ENCODE measurements around the gene GNG13.

GNG13 gene

DNA sequence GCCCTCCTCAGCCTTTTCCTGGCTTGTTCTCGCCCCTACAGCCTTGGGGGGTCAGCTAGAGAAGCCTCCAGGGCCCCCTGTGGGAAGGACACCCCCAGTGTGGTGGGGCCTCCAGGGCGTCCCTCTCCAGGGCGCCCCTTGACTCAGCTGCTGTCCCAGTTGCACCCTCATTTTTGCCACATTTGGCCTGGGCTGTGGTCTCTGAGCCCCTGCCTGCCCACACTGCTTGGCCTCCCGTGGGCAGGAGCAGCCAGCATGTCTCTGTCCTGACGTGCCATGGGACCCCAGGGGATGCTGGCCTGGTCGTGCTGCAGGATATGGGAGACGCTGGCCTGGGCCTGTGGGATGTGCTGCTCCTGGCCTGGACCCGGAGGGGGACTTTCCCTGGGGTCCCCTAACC, 7.1 kb downstream of the GNG13 start:
- DNase-seq = no peak

DNA sequence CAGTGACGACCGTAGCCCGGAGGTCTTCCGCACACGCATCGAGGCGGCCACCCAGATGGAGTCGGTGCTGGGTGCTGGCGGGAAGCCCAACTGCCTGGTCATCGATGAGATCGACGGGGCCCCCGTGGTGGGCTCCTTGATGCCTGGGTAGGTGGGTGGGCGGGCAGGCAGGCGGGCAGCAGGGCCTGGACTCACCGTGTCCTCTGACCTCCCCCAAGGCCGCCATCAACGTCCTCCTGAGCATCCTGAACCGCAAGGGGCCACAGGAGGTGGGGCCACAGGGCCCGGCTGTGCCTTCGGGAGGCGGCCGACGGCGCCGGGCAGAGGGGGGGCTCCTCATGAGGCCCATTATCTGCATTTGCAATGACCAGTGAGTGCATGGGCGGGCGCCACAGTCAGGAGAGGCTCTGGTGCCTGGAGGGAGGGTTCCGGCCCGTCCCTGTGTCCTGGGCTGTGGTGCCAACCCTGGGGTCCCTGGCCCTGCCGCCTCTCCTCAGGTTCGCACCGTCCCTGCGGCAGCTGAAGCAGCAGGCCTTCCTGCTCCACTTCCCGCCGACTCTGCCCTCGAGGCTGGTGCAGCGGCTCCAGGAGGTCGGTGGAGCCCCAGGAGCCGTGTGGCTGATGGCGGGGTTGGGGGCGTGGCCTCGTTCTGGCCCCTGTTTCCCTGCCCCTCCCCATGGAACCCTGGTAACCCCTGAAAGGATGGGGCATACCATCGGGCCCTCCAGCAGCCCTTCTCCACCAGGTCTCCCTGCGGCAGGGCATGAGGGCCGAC, 8.1 kb downstream of the GNG13 start:
- no peak for DNase-seq

DNA sequence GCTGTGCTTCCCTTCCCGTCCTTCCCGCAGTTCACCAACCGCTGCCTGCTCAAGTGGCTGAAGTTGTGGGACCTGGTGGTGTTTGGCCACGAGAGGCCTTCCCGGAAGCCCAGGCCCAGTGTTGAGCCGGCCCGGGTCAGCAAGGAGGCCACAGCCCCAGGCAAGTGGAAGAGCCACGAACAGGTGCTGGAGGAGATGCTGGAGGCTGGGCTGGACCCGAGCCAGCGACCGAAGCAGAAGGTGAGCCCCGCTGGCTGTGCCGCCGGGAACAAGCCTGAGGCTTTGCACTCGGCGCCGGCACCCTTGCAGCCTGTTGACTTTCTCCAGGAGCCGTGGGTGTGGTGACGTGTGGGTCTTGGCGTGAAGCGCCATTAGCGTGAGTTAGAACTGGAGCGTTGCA, 9.4 kb downstream of the GNG13 start:
- DNase-seq = no peak

DNA sequence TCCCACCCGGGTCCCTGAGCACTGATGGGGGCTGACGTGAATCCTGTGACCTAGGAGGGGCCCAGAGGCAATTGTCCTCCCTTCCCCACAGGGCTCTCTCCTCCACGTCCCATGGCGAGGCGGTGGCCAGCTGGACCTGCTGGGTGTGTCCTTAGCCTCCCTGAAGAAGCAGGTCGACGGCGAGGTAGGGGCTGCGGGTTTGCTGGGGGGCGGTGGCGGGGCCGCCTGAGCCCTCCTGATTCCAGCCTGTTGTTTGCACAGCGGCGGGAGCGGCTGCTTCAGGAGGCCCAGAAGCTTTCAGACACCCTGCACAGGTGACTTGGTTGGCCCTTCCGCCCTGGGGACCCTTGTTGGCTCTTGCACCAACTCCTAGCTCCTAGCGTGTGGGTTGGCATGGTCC, 10.4 kb downstream of the GNG13 start:
- no peak for DNase-seq

DNA sequence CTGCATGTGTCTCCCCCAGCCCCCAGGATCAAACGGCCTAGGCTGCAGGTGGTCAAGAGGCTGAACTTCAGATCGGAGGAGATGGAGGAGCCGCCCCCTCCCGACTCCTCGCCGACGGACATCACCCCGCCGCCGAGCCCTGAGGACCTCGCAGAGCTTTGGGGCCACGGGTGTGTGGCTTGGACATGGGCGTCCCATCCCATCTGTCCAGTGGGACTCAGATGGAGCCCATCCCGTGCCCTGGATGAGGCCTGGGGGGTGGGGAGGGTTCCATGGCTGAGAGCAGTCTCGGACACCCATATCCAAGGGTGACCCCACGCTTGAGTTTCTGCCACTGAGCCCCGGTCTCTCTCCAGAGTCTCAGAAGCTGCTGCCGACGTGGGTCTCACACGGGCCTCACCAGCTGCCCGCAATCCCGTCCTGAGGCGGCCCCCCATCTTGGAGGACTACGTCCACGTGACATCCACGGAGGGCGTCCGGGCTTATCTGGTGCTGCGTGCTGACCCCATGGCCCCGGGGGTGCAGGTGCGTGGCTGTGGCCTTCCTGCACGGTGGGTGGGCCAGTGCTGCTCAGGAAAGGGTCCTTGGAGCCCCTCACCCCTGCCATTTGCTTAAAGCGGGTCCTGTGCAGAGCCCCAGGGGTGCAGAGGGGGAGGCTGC, 11.2 kb downstream of the GNG13 start:
- no peak for DNase-seq

DNA sequence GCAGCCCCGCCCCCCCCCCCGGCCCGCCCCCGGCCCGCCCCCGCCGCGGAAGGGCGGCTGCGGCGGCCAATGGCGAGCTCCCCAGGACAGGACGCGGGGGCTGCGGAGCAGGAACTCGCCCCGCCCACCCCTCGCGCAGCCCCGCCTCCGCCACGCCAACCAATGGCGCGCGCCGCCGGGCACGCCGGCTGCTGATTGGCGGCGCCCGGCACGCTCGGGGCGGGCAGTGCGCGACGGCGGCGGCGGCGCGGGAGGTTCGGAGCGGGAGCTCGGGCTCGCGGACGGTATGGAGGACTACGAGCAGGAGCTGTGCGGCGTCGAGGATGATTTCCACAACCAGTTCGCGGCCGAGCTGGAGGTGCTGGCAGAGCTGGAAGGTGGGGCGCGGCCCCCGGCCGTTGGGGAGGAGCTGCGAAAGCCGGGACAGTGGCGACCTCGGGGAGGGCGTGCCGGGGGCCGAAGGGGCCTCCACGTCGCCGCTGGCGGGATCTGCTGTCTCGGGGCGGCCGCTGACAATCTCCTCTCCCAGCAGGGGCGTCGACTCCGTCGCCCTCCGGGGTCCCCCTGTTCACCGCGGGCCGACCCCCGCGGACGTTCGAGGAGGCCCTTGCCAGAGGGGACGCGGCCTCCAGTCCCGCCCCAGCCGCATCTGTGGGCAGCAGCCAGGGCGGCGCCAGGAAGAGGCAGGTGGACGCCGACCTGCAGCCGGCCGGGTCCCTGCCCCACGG, 12.0 kb downstream of the GNG13 start, which contains the start of gene CHTF18:
TSS of gene CHTF18 (plus strand) at position 222 of the 728 bp plus-strand sequence. CDS start at position 287, 65 bp downstream.
- peak; percentile 90 to 95 (median 92) for DNase-seq

DNA sequence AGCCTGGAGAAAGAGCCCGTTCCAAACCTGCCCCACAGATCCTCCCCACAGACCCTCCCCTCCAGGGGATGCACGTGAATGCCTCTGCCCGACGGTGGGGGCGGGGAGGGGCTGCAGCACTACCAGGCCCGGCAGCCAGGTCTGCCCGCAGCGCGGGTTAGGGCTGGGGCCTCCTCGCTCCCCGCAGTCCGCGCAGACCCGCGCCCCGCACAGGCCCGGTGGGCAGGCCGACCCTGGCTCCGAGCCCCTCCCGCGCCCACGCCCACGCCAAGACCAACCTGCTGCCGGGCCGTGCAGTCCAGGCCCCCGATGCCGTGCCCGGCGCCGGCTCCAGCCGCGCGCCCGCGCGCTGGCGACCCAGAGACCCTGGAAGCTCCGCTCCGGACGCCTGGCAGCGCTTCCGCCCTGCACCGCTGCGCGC, 12.5 kb downstream of the GNG13 start, which contains the start of gene RPUSD1:
TSS of gene RPUSD1 (minus strand) at position 404 of the 421 bp plus-strand sequence. CDS start 644 bp downstream, outside the sequence.
- no peak for DNase-seq

DNA sequence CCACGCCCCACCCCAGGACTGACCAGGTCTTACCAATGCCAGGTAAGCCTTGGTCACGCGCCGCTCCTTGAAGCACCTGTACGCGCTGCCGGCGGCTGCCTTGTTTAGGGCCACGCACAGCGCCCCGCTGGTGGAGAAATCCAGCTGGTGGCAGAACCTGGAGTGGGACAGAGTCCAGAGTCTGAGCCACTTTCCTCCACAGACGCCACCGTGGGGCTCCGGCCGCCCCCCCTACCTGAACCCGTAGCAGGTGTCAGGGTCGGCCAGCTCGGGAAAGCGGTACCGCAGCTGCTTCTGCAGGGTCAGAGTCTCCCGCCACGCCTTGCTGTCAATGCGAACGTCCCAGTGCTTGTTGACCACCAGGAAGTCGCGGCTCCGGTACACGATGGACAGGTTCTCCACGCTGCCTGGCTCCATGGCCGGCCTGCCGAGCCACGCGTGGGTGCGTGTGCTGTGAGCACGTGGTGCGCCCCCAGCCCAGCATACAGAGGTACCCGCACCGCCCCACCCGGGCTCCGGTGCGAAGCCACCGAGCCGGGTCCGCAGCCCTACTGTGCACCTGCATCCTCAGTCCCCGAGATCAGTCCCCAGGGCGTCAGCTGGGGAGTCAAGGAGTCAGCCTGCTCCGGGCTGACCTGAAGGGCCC, 13.1 kb downstream of the GNG13 start:
- DNase-seq = no peak

DNA sequence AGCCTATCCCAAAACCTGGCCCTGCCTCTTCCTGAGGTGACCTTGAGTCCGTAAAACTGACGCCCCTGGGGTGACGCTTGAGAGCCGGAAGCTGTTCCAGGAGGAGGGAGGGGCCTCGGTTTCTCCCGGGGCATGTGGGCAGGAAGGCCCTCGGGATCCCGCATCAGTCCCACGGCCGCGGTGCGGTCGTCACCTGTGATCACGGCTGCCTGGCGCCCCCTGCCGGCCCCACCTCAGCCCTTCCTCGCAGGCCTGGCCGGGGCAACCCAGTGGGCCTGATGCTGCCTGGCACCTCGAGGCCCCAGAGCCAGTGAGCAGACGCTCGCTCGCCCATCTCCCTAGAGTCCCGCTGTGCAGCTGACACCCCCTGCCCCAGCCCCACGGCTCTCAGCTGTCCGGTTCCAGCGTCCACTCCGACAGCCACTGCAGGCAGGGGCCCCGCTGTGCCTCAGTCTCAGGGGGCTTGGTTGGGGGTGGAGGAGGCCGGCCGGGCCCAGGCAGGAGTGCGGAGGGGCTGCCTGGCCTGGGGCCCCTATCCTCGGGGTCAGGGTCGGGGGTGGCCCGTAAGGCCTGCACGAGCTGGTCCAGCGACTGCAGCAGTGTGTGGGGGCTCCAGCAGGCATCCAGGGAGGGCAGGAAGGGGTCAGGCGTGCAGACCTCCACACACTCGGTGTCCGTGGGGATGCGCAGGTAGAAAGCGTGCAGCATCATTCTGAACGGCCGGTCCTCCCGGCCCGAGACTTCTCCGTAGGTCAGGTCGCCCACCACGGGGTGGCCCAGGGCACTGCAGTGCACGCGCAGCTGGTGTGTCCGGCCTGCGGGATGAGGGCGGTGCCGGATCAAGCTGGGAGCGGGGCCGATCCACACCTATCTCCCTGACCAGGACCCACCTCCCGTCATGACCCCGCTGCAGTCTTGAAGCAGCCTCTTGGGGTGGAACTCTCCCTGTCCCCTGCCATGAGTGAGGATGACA, 14.7 kb downstream of the GNG13 start:
- DNase-seq = peak; percentile 29 to 76 (median 62)

DNA sequence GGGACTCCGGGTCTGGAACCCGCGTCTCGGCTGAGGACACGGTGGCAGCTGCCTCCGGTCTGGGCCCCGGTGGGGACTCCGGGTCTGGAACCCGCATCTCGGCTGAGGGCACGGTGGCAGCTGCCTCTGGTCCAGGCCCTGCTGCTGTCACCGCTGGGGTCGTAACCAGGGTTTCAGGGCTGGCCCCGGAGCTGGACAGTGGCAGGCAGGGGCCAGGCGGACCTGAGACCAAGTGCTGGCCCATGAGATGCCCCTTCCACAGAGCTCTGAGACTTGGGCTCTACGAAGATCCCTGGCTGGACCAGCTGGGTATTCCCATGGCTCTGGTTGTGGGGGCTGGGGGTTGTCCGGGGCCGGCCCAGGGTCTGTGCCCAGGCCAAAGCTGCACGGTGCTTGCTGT, 16.1 kb downstream of the GNG13 start:
- no peak for DNase-seq

DNA sequence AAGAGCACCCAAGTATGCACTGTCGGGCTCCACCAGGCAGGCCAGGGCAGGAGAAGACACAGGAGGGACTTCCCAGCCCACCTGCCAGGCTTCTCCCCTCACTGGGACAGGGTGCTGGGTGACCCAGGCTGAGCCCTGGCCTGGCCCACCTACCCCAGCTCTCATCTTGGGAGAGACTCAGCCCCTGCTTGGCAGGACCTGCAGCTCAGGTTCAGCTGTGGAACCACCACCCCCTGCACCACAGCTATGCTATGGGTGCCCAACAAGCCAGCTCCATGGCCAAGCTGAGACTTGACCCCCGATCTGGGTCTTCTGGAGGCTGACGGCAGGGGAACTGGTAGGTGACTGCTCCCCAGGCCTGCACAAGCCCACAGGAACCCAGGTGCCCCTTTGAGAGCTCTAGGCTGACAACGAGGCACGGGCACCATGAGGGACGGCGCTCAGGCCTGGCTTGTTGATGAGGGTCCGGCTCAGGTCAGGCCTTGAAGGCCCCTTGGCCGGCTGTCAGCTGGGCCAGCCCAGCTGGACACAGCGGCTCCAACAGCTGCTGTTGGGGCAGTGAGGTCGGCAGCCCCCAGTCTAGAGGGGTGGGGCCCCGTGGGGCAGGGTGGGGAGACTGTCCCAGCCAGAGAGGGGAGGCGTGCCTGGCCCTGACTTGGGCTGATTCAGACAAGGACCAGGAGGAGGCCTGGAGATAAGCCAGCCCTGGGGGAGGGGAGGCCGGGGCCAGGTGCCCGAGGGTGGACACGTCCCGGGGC, 17.0 kb downstream of the GNG13 start:
- DNase-seq = no peak

DNA sequence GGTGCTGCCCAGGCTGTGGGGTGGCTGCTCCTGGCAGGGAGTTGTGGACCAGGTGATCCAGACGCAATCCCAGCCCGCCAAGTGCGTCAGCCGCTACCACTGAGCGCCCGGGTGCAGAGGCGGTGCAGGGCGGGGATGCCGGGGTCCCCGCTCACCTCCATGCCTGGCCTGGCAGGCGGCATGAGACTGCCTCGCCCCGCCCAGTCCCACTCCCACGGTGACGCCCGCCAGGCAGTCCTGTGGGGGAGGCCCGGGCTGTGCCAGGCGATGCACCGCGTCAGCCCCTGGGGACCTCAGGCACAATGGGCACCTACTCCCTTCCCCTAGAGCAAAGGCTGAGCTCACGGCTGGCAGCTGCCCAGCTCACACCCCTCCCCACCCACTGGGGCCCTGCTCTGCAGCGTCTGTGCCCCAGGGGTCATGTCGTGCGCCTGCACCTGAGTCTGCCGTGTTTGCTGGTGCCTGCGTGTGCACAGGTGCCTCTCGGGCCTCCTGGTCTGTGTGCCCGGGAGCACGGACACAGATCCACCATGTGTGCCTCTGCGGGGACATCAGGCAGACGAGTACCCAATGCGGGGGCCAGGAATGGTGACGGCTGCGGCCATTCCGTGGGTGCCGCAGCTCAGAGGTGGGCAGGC, 17.6 kb downstream of the GNG13 start:
- no peak for DNase-seq

DNA sequence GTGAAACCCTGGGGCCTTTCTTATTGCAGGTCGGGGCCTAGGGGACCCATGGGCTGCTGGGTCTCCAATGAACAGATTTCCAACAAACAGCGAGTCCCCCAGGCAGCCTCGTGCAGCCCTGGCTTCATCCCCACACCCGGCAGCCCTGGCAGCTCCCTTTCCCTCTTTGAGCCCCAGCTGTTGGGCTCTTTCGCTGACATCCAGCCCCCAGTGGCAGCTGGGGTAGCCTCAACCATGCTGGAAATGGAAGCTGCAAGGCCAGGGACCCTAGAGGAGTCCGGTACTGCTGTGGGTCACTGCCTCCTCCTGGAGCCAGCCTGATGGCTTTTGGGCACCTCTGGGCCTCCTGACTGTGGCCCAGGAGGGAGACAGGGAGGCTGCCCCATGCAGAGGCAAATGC, 18.3 kb downstream of the GNG13 start:
- no peak for DNase-seq

DNA sequence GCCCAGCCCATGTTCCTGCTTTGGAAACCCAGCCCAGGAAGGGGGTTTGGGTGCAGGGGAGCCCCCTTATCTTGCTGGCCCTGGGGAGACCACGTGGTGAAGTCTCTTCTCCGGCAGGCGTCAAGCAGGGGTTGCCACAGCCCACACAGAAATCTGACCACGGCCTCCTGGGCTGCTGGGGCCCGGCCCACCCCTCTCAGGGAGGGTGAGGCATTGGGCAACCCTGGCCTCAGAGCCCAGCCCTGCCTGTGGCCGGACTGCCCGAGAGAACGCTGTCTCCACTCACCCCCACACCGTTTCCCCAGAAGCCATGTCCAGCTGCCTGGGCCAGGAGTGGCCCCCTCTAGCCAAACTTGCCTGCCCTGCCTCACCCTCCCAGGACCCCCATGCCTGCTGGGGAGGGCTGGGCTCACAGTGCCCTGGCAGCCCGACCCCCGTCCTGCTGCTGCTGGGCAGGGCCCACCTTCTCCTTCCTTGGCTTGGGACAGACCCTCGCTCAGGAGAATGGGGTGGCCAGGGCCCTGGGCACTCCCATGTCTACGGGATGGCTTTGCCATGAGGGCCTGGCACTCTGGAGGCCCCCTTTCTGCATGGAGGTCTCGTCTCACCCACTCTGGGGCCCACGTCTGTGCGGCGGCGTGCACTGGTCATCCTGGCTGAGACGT, 19.1 kb downstream of the GNG13 start:
- no peak for DNase-seq

DNA sequence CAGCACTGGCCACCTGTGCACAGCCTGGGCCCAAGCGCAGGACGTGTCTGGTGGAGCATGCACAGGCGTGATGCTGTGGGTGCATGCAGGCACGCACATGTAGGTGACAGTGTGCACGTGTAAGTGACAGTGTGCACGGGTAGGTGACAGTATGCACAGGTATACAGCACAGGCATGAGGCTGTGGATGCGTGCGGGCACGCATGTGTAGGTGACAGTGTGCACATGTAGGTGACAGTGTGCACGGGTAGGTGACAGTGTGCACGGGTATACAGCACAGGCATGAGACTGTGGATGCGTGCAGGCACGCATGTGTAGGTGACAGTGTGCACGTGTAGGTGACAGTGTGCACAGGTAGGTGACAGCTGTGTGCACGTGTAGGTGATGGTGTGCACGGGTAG, 20.2 kb downstream of the GNG13 start:
- no peak for DNase-seq

DNA sequence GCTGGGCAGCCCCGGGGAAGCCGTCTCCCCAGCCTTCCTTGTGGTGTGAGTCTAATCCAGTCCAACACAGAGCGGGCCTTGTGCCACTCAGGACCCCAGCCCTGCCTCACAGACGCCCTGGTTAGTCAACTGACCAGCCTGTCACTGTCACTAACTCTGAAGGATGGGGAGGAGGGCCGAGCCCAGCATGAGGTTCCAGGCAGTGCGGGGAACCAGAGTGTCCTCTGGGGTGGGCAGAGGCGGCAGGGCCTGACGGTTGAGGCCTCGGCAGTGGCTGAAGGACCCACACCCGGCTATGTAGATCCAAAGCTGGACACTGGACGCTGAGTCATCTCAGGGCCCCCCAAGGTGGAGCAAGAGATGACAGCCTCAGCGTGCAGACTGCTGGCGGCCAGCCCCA, 21.0 kb downstream of the GNG13 start:
- no peak for DNase-seq

DNA sequence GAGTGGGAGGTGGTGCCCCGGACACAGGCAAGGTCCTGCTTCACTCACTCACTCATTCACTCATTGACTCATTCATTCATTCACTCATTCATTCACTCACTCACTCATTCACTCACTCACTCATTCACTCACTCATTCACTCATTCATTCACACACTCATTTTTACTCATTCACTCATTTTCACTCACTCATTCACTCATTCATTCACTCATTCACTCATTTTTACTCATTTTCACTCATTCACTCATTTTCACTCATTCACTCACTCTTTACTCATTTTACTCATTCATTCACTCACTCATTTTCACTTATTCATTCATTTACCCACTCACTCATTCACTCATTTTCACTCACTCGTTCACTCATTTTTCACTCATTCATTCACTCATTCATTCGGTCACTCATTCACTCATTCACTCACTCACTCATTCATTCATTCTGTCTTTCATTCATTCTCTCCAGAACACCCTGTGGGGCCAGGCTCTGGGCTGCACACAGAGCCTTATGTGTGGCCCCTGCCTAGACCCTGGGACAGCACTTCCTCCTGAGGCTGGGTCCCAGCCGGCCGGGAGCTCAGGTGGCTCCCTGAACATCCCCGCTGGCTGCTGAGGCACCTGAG, 21.5 kb downstream of the GNG13 start:
- no peak for DNase-seq

DNA sequence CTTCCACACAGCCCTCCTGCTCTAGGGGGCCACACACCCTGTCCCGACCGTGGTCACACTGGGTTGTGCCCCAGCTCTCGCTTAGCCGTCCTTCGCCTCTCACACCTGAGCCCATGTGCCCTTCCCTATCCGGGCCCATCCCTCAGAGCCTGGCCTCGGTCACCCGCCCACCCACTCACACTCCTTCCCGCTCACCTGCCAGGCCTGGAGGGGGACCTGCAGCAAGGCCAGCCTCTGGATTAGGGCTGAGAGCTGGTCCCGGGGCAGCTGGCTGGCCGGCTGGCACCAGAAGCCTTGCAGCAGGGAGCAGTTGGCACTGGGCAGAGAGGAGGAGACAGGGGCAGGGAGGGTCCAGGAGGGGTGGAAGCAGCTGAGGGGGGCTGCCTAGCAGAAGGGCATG, 22.1 kb downstream of the GNG13 start:
- no peak for DNase-seq

DNA sequence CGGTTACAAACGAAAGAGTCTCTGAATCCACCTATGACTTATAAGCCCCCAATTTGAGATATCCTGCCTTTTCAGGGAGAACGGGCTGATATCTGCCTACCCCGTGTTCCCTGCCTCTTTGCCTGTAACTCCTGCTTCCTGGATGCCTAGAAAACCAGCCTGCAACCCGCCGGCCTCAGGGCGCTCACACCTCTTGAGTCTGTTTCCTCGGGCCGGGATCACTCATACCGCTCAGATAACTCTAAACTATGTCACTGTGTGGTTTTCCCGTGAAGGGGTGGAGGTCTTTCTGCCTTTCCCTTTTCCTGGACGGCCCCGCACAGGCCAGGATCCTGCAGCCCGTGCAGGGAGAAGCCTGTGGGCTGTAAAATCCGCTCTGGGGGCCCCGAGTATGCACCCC, 22.7 kb downstream of the GNG13 start:
- no peak for DNase-seq

DNA sequence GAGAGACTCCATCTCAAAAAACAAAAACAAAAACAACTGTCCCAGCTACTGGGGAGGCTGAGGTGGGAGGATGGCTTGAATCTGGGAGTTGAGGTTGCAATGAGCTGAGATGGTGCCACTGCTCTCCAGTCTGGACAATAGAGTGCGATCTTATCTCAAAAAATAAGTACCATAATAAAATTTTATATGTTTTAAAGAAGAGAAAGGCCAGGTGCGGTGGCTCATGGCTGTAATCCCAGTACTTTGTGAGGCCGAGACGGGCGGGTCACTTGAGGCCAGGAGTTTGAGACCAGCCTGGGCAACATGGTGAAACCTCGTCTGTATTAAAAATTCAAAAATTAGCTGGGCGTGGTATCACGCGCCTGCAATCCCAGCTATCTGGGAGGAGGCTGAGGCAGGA, 23.7 kb downstream of the GNG13 start:
- no peak for DNase-seq

All from stimulated activated naive CD4-positive, alpha-beta T cell (primary cell).